ENCODE results near the gene DNAI1.
A peak's percentile ranks its signal among the peaks of the same experiment; 100 is the strongest.
"Not testable (repeated sequence)": the region's sequence is repeated elsewhere in the genome, so short reads cannot be mapped to it uniquely, and the experiment has no call there.

DNAI1 gene

GRCh38 chr9:34513567-34514214 is 55.1 kb downstream of the DNAI1 start:
- DNase-seq (ENCODE audit: low spot score) = peak; percentile 68

- DNase-seq (ENCODE audit: low spot score) = no peak
These were observed 55.8 kb downstream of the DNAI1 start for GRCh38 chr9:34514401-34514800.

DNA sequence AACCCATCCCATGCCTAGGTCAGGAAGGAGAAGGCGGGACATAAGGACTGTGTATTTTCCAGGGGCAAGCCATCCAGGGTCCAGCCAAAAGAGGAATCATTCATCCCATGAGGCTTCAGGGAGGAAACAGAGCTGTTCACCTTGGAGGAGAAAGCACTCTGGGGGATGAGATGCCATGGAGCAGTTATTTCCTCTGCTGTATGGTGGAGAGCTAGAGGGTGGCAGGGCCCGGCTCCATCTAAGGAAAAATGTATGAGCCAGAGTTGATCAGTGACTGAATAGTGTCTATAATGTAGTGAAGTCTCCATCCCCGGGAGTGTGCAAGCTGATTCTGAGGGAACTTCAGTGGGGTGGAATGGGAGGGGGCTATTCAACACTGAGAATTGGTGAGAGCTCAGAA is 56.2 kb downstream of the DNAI1 start:
- no peak for DNase-seq (ENCODE audit: low spot score)

DNA sequence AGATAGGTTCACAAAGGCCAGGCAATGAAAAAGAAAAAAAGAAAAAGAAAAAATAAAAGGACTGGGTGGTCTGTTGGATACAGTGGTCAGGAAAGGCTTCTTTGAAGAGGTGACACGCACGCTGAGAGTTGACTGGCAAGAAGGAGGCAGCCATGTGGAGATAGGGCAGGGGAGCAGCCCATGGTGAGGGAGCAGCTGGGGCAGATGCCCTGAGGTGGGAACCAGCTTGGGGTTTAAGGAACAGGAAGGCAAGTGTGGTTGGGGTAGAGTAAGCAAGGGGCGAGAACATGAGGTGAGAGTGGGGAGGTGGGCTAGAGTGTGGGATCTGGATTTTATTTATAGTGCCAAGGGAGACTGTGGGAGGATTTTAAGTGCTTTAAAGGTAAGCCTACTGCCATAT is 57.4 kb downstream of the DNAI1 start:
- no peak for DNase-seq (ENCODE audit: low spot score)

DNA sequence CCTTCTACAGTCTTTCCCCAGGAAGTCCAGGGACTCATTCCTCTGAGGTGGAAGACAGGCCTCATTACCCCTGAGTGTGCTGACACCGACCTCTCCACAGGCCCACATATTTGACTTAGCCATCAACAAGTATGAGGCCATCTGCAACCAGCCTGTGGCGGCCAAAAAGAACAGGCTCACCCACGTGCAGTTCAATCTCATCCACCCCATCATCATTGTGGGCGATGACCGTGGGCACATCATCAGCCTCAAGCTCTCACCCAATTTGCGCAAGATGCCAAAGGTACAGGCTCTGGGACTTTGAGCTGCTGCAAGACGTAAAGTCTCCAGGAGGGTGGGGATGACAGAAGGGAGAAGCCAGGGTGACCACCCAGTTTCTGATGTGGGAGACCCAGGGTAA is 58.6 kb downstream of the DNAI1 start:
- no peak for DNase-seq (ENCODE audit: low spot score)

- no peak for DNase-seq (ENCODE audit: low spot score)
These were observed 59.6 kb downstream of the DNAI1 start for GRCh38 chr9:34518110-34518616.

DNA sequence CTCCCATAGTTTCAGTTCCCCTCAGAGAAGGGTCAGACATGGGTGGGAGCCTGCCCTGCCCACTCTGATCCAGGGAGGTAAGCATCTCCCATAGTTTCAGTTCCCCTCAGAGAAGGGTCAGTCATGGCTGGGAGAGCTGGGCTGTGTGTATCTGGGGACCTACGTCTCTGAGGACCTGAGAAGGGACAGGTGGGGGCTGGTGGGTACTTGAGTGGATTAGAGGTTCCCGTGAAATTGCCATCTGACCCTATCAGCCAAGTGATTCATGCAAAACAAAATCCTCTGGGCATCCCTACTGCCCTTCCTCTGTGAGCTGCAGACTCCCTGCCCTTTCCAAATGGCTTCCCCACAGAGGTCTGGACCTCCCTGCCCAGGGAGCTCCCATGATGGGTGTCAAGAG is 60.3 kb downstream of the DNAI1 start:
- DNase-seq (ENCODE audit: low spot score) = no peak

- DNase-seq (ENCODE audit: low spot score) = no peak
These were observed 60.9 kb downstream of the DNAI1 start for GRCh38 chr9:34519321-34520020.

GRCh38 chr9:34520096-34520495 is 61.5 kb downstream of the DNAI1 start:
- no peak for DNase-seq (ENCODE audit: low spot score)

DNA sequence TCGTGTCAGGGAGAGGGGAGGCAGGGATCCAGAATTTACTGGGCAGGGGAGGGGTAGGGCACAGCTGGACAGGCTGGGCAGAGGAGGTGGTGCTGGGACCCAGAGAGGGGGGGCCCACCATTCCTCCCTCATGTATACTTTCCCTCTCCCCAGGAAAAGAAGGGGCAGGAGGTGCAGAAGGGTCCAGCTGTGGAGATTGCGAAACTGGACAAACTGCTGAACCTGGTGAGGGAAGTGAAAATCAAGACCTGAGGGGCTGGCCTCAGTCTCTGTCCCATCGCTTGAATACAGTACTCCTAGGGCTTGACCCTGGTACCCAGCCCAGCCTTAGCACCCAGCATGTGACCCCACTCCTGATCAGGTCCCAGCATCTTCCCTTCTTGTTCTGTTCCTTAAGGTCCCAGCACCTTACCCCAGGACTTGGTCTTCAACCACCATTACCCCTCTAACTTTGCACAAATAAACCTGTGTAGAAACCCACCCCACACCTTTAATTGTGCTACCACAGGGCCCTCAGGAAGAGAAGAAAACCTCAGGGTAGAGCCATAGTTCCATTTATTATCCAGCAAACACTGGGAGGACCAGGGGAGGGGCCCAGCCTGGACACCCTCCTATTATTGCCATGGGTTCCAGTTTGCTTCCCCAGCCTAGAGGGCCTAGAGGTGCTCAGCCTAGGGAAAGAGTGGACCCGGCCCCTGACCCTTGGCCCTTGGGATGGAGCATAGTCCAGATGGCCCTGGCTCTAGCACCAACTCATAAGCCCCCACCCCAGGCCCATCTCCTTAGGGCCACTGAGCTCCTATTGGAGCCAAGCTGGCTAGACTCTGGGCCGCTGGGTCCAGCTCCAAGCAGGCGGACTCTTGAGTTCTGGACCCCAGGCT is 62.1 kb downstream of the DNAI1 start:
- no peak for DNase-seq (ENCODE audit: low spot score)

GRCh38 chr9:34521406-34522045 is 62.9 kb downstream of the DNAI1 start:
- DNase-seq (ENCODE audit: low spot score) = no peak

DNA sequence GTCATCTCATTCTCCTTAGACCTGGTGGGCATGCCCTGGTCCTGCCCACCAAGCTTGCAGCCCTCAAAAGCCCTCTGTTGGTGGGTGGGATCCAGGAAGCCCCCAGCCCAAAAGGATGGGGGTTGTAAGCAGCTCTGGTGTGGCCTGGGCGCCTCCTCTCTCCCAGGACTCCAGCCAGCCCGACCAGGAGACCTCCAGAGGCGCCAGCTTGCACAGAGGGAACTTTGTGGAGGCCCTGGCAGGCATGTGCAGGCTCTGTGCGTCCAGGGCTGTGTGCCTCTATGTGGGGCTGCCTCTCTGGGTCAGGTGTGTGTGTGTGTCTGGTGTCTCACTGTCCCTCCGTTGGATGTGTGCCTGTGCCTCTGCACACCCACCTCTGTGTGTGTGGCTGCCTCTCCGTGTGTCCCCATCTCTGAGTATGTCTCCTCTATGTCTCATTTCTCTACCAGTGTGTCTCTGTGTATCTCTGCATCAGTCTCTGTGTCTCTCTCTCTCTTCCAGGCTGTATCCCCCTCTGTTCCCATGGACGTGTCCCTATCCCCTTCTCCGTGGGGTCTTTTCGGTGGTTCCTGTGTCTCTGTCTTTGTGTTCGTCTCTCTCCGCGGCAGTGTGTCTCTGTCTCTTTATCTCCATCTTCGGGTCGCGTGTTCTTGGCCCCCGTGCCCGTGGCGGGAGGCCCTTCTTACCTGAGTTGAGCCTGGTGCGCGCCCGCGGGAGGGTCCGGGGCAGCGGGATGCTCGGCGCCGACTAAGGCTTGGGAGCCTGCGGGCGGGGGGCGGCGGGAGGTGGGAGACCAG is 63.7 kb downstream of the DNAI1 start:
- DNase-seq (ENCODE audit: low spot score) = peak; percentile 57

DNA sequence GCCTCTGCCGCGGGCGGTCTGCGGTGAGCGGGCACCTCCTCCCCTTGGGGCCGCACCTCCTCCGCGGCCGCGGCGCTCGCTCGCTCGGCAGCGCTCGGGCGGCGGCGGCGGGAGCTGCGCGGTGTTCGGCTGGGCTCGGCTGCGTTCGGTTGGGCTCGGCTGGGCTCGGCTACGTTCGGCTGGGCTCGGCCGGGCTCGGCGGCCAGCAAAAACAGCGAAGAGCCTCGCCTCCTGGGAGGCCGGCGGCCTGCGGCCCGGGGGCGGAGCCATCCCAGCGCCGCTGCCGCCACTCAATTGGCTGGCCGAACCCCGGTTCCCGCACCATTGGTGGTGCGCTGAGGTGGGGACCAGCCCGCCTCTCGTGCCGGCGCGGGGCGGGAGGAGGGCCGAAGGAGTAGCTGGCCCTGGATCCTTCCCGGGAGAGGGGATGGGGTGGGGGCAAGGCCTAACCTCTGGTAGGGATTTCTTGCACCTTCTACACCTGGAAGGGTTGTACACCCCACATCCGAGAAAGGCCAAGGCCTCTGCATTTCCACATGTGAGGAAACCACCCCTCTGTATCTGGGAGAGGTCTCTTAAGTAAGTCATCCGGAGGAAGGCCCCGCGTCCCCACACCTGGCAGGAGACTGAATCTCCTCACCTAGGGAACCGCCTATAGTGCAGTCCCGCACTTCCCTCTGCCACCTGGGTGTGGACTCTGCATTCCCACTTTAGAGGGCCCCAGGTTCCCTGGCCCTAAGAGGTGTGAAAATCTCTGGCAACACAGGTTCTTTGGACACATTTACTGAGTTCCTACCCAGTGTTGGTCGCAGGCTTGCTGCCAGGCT is 64.6 kb downstream of the DNAI1 start, which contains the start of gene ENHO:
TSS of gene ENHO (minus strand) at position 20 of the 827 bp plus-strand sequence. CDS start 1,295 bp downstream, outside the sequence.
- DNase-seq (ENCODE audit: low spot score) = peak; percentile 93

GRCh38 chr9:34524349-34524748 is 65.7 kb downstream of the DNAI1 start:
- no peak for DNase-seq (ENCODE audit: low spot score)

- no peak for DNase-seq (ENCODE audit: low spot score)
These were observed 67.4 kb downstream of the DNAI1 start for GRCh38 chr9:34526026-34526425.

DNA sequence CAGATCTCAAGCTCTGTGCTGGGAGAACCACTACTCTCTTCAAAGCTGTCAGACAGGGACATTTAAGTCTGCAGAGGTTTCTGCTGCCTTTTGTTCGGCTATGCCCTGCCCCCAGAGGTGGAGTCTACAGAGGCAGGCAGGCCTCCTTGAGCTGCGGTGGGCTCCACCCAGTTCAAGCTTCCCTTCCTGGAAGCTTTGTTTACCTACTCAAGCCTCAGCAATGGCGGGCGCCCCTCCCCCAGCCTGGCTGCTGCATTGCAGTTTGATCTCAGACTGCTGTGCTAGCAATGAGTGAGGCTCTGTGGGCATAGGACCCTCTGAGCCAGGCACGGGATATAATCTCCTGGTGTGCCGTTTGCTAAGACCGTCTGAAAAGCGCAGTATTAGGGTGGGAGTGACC is 73.4 kb downstream of the DNAI1 start:
- DNase-seq (ENCODE audit: low spot score) = not testable (repeated sequence)

DNA sequence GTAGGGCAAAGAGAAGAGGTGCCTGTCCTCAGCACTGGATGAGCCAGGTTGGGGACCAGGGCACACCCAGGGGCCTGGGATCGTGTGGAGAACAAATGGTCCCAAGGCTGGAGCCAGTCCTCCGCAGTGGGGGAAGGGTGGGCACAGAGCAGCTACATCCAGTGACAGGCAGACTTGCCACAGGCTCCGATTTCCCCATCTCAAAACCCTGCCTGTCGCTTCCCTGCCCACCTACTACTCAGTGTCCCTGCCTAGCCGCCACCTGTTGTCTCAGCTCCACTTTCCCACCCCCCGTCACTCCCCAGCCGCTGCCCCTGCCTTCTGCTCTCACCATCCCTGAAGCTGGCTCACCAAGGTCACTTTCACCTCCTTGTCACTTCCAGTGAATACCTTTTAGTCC is 78.1 kb downstream of the DNAI1 start:
- no peak for DNase-seq (ENCODE audit: low spot score)

DNA sequence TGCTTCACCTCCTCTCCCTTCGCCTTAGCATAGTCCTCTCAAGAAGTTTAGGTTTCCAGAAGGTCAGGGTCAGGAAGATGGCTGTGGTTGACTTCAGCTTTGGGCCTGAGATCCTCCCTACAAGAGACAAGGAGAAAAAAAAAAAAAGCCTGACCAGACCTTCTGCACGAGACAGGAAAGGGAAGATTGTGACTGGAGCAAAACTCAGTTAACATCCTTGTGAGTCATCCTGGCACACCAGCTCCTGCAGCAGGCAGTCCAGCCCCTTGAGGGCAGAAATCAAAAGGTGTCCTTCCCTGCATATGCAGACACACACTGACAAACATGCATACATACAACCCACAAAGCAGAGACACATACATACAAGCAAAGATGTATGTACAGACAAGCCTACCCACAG is 82.2 kb downstream of the DNAI1 start:
- no peak for DNase-seq (ENCODE audit: low spot score)

GRCh38 chr9:34541540-34541939 is 82.9 kb downstream of the DNAI1 start:
- DNase-seq (ENCODE audit: low spot score) = no peak

- DNase-seq (ENCODE audit: low spot score) = no peak
These were observed 85.4 kb downstream of the DNAI1 start for GRCh38 chr9:34544035-34544434.

Measured in Ammon's horn (tissue), 1 donor.